ENCODE results near the gene MRPS34. TPM values are rescaled to one million over a fixed set of nuclear protein-coding genes. Genes with fewer than 3 reads are reported as not detected.

The MRPS34 gene
- total RNA-seq, 4 donors from 2014 or later, result 34.1 to 62.4 (median 57.2) TPM

DNA sequence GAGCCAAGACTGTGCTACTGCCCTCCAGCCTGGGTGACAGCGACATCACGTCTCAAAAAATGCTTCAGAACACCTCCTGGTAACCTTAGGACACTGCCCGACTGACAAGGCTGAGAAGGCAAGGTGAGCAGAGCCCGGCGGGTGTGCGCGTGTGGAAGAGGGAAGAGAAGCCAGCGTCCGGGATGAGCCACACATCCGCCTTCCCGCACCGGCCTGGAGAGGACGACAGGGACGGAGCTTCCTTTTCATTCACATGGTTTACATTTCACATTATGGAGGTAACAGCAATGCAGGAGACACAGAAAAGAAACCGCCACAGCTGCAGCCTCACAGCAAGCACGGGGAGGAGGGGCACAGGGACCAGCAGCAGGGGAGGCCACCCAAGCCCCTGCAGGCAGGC, 37.2 kb upstream of the MRPS34 start:
- TF ChIP-seq, protein P1, sequence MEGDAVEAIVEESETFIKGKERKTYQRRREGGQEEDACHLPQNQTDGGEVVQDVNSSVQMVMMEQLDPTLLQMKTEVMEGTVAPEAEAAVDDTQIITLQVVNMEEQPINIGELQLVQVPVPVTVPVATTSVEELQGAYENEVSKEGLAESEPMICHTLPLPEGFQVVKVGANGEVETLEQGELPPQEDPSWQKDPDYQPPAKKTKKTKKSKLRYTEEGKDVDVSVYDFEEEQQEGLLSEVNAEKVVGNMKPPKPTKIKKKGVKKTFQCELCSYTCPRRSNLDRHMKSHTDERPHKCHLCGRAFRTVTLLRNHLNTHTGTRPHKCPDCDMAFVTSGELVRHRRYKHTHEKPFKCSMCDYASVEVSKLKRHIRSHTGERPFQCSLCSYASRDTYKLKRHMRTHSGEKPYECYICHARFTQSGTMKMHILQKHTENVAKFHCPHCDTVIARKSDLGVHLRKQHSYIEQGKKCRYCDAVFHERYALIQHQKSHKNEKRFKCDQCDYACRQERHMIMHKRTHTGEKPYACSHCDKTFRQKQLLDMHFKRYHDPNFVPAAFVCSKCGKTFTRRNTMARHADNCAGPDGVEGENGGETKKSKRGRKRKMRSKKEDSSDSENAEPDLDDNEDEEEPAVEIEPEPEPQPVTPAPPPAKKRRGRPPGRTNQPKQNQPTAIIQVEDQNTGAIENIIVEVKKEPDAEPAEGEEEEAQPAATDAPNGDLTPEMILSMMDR (IDR thresholded peaks at IDR 0.05; ENCODE audit: low read depth), result no peak

DNA sequence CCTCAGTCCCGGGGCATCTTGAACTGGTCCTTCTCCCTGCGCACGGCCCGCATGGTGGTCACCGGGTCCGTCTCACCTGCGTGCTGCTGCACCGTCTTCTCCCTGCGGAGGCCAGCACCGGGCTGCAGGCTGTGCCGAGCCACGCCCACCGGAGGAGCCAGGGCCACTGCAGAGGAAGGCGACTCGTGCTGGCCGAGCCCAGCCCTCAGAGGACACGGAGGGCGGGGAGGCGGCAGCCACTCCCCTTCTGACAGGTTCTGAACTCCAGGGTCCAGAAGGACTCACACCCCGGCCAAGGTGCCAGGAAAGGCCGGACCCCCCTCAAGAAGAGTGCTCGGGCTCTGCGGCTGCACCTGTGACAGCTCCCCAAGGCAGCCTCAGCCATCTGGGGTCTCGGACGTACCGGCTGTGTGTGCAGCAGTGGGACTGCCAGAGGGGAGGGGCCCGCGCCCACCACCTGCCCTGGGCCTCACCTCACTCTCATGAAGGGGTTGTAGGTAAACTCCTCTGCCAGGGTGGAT, 36.4 kb upstream of the MRPS34 start:
- TF ChIP-seq, protein P1 (IDR thresholded peaks at IDR 0.05; ENCODE audit: low read depth), result no peak

DNA sequence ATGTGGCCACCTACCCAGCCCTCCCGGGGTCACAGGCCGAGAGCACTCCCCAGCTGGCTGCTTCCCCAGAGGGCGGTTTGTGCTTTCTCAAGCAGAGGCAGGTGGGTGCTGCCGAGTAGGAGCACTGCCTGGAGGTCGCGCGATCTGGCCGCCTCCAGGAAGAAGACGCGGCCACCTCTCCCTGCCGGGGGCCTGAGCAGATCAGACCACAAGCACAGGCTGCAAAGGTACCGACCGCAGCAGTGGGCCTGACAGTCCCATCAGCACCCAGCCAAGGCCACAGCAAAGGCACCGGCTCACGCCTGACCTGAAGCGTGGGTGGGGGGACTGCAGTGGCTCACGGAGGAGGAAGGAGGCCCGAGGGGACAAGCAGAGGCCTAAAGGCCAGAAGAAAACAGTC, 35.8 kb upstream of the MRPS34 start:
- TF ChIP-seq, protein P1 (IDR thresholded peaks at IDR 0.05; ENCODE audit: low read depth), result no peak

DNA sequence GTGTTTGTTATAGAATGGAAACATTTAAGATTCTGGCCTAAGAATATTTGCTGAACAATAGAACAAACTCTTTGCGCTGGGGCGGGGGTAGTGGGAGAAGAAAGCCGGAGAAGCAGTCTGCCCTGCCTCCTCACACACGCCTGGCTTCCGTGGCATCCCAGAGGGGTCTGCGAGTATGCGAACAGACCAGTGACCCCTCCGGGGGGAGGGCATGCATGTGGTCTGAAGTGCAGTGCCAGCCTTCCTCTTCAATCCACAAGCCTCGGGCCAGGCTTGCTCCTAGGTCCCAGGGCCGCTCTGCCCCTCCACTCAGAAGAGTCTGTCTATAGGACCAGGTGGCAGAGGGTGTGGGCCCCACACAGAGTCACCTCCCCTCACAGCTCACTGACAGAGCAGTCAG, 34.7 kb upstream of the MRPS34 start:
- TF ChIP-seq, protein P1 (IDR thresholded peaks at IDR 0.05; ENCODE audit: low read depth), result no peak

- TF ChIP-seq, protein P1 (IDR thresholded peaks at IDR 0.05; ENCODE audit: low read depth), result no peak
Observed at GRCh38 chr16:1800701-1801100, 27.8 kb upstream of the MRPS34 start.

DNA sequence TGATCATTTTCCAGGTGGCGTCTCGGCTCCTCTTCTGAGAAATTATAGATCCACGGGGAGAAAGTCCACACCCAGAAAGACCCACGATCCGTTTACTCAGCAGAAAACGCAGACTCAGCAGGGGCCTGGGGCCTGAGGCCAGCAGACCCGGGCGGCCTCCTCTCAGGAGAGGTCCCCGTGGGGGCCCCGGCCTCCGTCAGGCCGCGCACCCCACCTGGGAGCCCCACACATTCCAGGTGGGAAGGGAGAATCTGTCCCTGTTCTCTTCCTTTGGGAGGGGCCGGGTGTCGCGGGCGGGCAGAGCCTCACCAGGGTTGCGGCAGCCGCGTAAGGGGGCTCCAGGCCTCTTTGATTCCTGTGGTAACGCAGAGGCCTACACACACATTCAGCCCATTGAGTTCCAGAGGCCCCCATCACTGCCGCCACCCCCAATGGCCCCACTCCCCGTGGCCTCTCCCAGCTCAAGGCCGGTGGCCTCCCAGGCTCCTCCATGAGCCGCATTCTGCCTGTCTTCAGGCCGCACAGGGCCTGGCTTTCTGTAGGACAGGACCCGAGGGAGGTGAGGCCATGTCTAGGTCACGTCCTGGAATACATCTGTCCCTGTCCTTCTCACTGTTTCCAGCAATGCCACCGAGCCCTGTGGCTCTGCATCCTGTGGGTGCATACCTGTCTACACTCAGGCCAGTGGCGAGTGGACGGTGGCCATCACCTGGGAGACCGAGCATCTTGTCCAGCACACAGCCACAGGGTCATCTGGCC, 22.2 kb upstream of the MRPS34 start:
- TF ChIP-seq, protein P1 (IDR thresholded peaks at IDR 0.05; ENCODE audit: low read depth), result no peak

GRCh38 chr16:1794221-1794871, 21.4 kb upstream of the MRPS34 start:
- TF ChIP-seq, protein P1 (IDR thresholded peaks at IDR 0.05; ENCODE audit: low read depth), result no peak

Data from subcutaneous adipose tissue (tissue), 4 donors.